Measurements from ENCODE around the gene PPP1R9B.

Gene PPP1R9B

DNA sequence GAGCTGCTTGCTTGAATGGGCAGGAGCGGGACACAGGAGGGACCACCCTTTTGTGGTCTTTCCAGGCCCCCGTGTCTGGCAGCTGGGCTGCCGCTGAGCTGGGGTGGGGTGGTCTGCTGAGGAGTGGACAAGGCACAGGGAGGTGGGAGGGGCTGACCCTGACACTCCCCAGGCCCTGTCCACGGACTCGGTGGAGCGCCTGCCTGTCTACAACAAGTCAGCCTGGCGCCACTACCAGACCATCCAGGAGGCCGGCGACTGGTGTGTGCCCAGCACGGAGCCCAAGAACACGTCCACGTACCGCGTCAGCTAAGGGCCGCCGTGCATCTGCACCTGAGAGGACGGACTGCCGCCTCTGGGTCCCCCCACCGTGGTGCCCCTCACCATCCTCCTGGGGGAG, 40.7 kb downstream of the PPP1R9B start:
- Histone ChIP-seq H3K27ac (ENCODE audit: poor library complexity, severe bottlenecking) (no peak overlapping the region), H3K4me3 (ENCODE audit: severe bottlenecking) (no peak overlapping the region), H3K9me3 (ENCODE audit: severe bottlenecking) (no peaks in the 10 kb centered on the region), H3K4me1 (ENCODE audit: insufficient read depth, poor library complexity, severe bottlenecking) (peaks cover 15% of the 10 kb centered on the region), H3K27me3 (ENCODE audit: insufficient read depth, poor library complexity, severe bottlenecking) (no peaks in the 10 kb centered on the region), H3K36me3 (ENCODE audit: low read depth) (no peaks in the 10 kb centered on the region; the same call in 1 of the 2 replicates)
- TF ChIP-seq, protein P1, sequence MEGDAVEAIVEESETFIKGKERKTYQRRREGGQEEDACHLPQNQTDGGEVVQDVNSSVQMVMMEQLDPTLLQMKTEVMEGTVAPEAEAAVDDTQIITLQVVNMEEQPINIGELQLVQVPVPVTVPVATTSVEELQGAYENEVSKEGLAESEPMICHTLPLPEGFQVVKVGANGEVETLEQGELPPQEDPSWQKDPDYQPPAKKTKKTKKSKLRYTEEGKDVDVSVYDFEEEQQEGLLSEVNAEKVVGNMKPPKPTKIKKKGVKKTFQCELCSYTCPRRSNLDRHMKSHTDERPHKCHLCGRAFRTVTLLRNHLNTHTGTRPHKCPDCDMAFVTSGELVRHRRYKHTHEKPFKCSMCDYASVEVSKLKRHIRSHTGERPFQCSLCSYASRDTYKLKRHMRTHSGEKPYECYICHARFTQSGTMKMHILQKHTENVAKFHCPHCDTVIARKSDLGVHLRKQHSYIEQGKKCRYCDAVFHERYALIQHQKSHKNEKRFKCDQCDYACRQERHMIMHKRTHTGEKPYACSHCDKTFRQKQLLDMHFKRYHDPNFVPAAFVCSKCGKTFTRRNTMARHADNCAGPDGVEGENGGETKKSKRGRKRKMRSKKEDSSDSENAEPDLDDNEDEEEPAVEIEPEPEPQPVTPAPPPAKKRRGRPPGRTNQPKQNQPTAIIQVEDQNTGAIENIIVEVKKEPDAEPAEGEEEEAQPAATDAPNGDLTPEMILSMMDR (IDR thresholded peaks at IDR 0.05; ENCODE audit: poor library complexity, severe bottlenecking) = no peak
- DNase-seq (ENCODE audit: low spot score) (no peak), ATAC-seq (ENCODE audit: low read depth) (no peak)

DNA sequence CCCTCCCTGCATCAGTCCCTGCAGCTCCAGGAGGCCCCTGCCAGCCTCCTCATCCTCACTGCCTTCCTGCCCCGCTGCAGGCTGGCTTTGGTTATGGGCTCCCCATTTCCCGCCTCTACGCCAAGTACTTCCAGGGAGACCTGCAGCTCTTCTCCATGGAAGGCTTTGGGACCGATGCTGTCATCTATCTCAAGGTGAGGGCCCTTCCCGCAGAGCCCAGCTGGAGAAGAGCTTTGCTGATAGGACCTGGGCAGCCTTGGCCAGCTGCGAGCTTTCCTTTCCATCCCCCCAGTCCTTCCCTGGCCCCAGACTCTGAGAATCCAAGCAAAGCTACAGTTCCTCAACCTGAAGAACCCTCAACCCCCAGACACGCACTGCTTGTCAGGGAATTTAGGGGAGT, 41.3 kb downstream of the PPP1R9B start:
- DNase-seq (ENCODE audit: low spot score) = no peak
- H3K4me1 ChIP-seq (ENCODE audit: insufficient read depth, poor library complexity, severe bottlenecking) = peaks cover 15% of the 10 kb centered on the region
- TF ChIP-seq, protein P1 (IDR thresholded peaks at IDR 0.05; ENCODE audit: poor library complexity, severe bottlenecking) = no peak
- H3K27me3 ChIP-seq (ENCODE audit: insufficient read depth, poor library complexity, severe bottlenecking) = no peaks in the 10 kb centered on the region
- no peak overlapping the region for H3K27ac ChIP-seq (ENCODE audit: poor library complexity, severe bottlenecking)
- no peak overlapping the region for H3K4me3 ChIP-seq (ENCODE audit: severe bottlenecking)
- no peaks in the 10 kb centered on the region; the same call in 1 of the 2 replicates for H3K36me3 ChIP-seq (ENCODE audit: low read depth)
- H3K9me3 ChIP-seq (ENCODE audit: severe bottlenecking) = no peaks in the 10 kb centered on the region
- ATAC-seq (ENCODE audit: low read depth) = no peak

DNA sequence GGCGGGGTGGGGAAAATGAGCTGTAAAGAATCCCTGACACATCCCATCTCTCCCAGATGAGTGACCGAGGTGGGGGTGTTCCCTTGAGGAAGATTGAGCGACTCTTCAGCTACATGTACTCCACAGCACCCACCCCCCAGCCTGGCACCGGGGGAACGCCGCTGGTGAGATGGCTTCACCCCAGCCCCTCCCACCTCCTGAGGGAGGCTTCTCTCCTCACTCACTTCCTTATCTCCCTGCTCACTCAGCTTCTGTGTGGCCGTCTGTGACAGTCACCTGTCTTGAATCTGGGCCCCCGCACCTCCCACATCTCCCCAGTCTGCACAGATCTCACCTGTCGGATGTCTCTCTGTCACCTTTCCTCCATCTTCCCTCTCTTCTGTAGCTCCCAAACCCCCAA, 41.9 kb downstream of the PPP1R9B start:
- DNase-seq (ENCODE audit: low spot score) = no peak
- H3K4me3 ChIP-seq (ENCODE audit: severe bottlenecking) = no peak overlapping the region

DNA sequence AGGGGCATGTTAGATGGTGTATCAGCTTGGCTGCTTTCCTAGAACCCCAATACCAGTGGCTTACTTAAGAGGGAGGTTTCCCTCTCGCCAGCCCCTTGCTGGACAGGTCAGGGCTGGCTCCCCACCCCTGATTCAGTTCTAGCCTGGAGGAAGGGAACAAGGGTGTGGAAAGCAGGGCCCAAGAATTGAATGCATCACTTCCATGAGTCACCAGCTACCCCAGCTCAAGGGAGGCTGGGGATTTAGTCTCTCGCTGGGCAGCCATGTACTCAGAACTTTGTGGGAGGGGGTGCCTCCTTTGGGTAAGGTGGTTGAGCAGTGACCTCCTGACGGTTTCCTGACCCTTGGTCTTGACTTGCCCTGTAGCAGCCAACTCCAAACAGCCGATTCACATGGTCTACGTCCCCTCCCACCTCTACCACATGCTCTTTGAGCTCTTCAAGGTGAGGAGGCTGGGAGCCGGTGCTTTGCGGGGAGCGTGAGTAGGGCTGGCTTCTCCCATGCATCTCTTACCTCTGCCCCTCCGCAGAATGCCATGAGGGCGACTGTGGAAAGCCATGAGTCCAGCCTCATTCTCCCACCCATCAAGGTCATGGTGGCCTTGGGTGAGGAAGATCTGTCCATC, 42.6 kb downstream of the PPP1R9B start:
- no peaks in the 10 kb centered on the region; the same call in 1 of the 2 replicates for H3K36me3 ChIP-seq (ENCODE audit: low read depth)
- H3K4me3 ChIP-seq (ENCODE audit: severe bottlenecking) = no peak overlapping the region
- peak; percentile 84 for DNase-seq (ENCODE audit: low spot score)
- TF ChIP-seq, protein P1 (IDR thresholded peaks at IDR 0.05; ENCODE audit: poor library complexity, severe bottlenecking) = no peak
- H3K9me3 ChIP-seq (ENCODE audit: severe bottlenecking) = no peaks in the 10 kb centered on the region
- H3K27me3 ChIP-seq (ENCODE audit: insufficient read depth, poor library complexity, severe bottlenecking) = no peaks in the 10 kb centered on the region
- H3K4me1 ChIP-seq (ENCODE audit: insufficient read depth, poor library complexity, severe bottlenecking) = peaks cover 15% of the 10 kb centered on the region
- ATAC-seq (ENCODE audit: low read depth) = peak; percentile 95
- H3K27ac ChIP-seq (ENCODE audit: poor library complexity, severe bottlenecking) = peak overlapping the region; percentile 52

More for the DNA sequence above, 41.9 kb downstream of the PPP1R9B start:
- ATAC-seq (ENCODE audit: low read depth) = no peak
- TF ChIP-seq, protein P1 (IDR thresholded peaks at IDR 0.05; ENCODE audit: poor library complexity, severe bottlenecking) = no peak
- Histone ChIP-seq H3K4me1 (ENCODE audit: insufficient read depth, poor library complexity, severe bottlenecking) (peaks cover 15% of the 10 kb centered on the region), H3K27me3 (ENCODE audit: insufficient read depth, poor library complexity, severe bottlenecking) (no peaks in the 10 kb centered on the region), H3K27ac (ENCODE audit: poor library complexity, severe bottlenecking) (peak overlapping the region; percentile 52), H3K9me3 (ENCODE audit: severe bottlenecking) (no peaks in the 10 kb centered on the region), H3K36me3 (ENCODE audit: low read depth) (no peaks in the 10 kb centered on the region; the same call in 1 of the 2 replicates)

Measured in RWPE2 (cell line).